WTC11 (cell line): ENCODE data around the gene ERMP1. TPM values are rescaled to one million over a fixed set of nuclear protein-coding genes. Genes with fewer than 3 reads are reported as not detected.

ENCODE experiments used
- ATAC-seq: fragments of 200-7000 bp; cut with Tn5 transposase; 2 replicates; pipeline ENCODE4 v1.10.0; 2021; ENCODE audit warnings: mild to moderate bottlenecking, moderate library complexity
- CTCF ChIA-PET: fragments of 300-600 bp; sonication (Branson Sonifier 250); formaldehyde crosslinking; loops from one replicate; lab custom pipeline; 2021; ENCODE audit warnings: antibody characterized with exemption; lab: Charles Lee
- POLR2A ChIA-PET: fragments of 350-600 bp; sonication (Branson Sonifier 250); formaldehyde crosslinking; loops from one replicate; lab custom pipeline; 2021; ENCODE audit warnings: antibody characterized with exemption; lab: Charles Lee
- DNase-seq: peaks from one replicate; pipeline ENCODE4 v3.0.0; 2021; ENCODE audit warnings: low spot score
- H3K27ac Mint-ChIP-seq: 2 replicates; pipeline ENCODE4 v1.8.0; 2021; ENCODE audit warnings: mixed read lengths
- H3K27me3 Mint-ChIP-seq: 2 replicates; pipeline ENCODE4 v1.8.0; 2021; ENCODE audit warnings: low read depth, mild to moderate bottlenecking, moderate library complexity, mixed read lengths
- H3K36me3 Mint-ChIP-seq: 2 replicates; pipeline ENCODE4 v1.8.0; 2021; ENCODE audit warnings: mixed read lengths
- H3K4me1 Mint-ChIP-seq: 2 replicates; pipeline ENCODE4 v1.8.0; 2022; ENCODE audit warnings: mixed read lengths
- H3K4me3 Mint-ChIP-seq: 2 replicates; pipeline ENCODE4 v1.8.0; 2021; ENCODE audit warnings: mild to moderate bottlenecking, moderate library complexity, mixed read lengths
- H3K9me3 Mint-ChIP-seq: 2 replicates; pipeline ENCODE4 v1.8.0; 2021; ENCODE audit warnings: mixed read lengths
- CREB1 ChIP-seq: sonication (generic); formaldehyde crosslinking; IDR thresholded peaks from 2 replicates; pipeline ENCODE4 v1.8.0; 2023; ENCODE audit warnings: mild to moderate bottlenecking, missing genetic modification reagents
- FOXK1 ChIP-seq: sonication (generic); formaldehyde crosslinking; IDR thresholded peaks from 2 replicates; pipeline ENCODE4 v1.8.0; 2022; ENCODE audit warnings: mild to moderate bottlenecking, moderate library complexity, missing genetic modification reagents
- KAT7 ChIP-seq: sonication (generic); formaldehyde crosslinking; IDR thresholded peaks from 2 replicates; pipeline ENCODE4 v1.8.1; 2023; ENCODE audit warnings: missing genetic modification reagents, mild to moderate bottlenecking, borderline replicate concordance
- SMAD4 ChIP-seq: sonication (generic); formaldehyde crosslinking; IDR thresholded peaks from 2 replicates; pipeline ENCODE4 v1.8.0; 2022; ENCODE audit warnings: mild to moderate bottlenecking, missing genetic modification reagents
- SOX15 ChIP-seq: fragments of 250-450 bp; sonication (Bioruptor Pico); IDR thresholded peaks from 2 replicates; pipeline ENCODE4 v1.9.0; 2021; ENCODE audit warnings: mild to moderate bottlenecking
- ZBTB21 ChIP-seq: sonication (generic); formaldehyde crosslinking; IDR thresholded peaks from 2 replicates; pipeline ENCODE4 v1.8.1; 2023; ENCODE audit warnings: mild to moderate bottlenecking, missing genetic modification reagents, borderline replicate concordance
- ZNF138 ChIP-seq: sonication (generic); formaldehyde crosslinking; conservative IDR thresholded peaks from 2 replicates; pipeline ENCODE4 v1.8.1; 2022; ENCODE audit warnings: mild to moderate bottlenecking, moderate library complexity, missing genetic modification reagents
- ZNF219 ChIP-seq: sonication (generic); formaldehyde crosslinking; IDR thresholded peaks from 2 replicates; pipeline ENCODE4 v1.8.0; 2023; ENCODE audit warnings: missing genetic modification reagents, mild to moderate bottlenecking, borderline replicate concordance
- total RNA-seq: library from RNA; stranded (reverse); gene quantifications from 3 replicates; pipeline ENCODE4 v1.2.3, GENCODE V29; 2021
- TF ChIP-seq, protein P1 (sequence below): sonication (generic); formaldehyde crosslinking; IDR thresholded peaks from 2 replicates; pipeline ENCODE4 v1.8.1; 2023; ENCODE audit warnings: mild to moderate bottlenecking, missing genetic modification reagents, borderline replicate concordance
- TF ChIP-seq, protein P2 (sequence below): sonication (generic); formaldehyde crosslinking; IDR thresholded peaks from 2 replicates; pipeline ENCODE4 v1.8.0; 2023; ENCODE audit warnings: missing genetic modification reagents
- TF ChIP-seq, protein P3 (sequence below): sonication (generic); formaldehyde crosslinking; IDR thresholded peaks from 2 replicates; pipeline ENCODE4 v1.8.0; 2023; ENCODE audit warnings: missing genetic modification reagents, mild to moderate bottlenecking, borderline replicate concordance
- TF ChIP-seq, protein P4 (sequence below): fragments of 250-450 bp; sonication (Bioruptor Pico); IDR thresholded peaks from 2 replicates; pipeline ENCODE4 v2.1.2; 2022; ENCODE audit warnings: mild to moderate bottlenecking, moderate library complexity
- TF ChIP-seq, protein P5 (sequence below): sonication (generic); formaldehyde crosslinking; IDR thresholded peaks from 2 replicates; pipeline ENCODE4 v1.8.0; 2022; ENCODE audit warnings: missing genetic modification reagents
- TF ChIP-seq, protein P6 (sequence below): sonication (generic); formaldehyde crosslinking; IDR thresholded peaks from 2 replicates; pipeline ENCODE4 v1.8.1; 2023; ENCODE audit warnings: mild to moderate bottlenecking, missing genetic modification reagents

ERMP1 gene
- total RNA-seq, 1 experiment from 2014 or later: 25.4 TPM

DNA sequence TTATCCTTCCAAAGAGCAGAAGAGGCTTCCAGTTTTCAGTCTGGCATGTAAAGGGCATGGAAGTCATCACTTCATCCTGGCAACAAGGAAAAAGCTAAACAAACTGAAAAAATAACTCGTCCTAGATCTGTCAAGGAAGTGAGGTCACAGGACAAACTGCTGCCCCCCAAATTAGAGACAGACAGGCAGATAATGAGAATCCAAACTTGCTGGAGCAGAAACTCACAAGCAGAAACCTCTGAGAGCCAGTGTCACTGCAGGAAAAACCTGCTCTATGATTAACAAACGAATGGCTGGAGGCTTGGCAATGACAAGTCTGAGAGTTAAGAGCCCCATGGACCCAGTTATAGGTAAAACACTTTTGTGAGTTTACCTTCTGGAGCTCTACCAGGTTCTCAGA, 38.9 kb upstream of the ERMP1 start (continued):
- TF ChIP-seq, protein P1, sequence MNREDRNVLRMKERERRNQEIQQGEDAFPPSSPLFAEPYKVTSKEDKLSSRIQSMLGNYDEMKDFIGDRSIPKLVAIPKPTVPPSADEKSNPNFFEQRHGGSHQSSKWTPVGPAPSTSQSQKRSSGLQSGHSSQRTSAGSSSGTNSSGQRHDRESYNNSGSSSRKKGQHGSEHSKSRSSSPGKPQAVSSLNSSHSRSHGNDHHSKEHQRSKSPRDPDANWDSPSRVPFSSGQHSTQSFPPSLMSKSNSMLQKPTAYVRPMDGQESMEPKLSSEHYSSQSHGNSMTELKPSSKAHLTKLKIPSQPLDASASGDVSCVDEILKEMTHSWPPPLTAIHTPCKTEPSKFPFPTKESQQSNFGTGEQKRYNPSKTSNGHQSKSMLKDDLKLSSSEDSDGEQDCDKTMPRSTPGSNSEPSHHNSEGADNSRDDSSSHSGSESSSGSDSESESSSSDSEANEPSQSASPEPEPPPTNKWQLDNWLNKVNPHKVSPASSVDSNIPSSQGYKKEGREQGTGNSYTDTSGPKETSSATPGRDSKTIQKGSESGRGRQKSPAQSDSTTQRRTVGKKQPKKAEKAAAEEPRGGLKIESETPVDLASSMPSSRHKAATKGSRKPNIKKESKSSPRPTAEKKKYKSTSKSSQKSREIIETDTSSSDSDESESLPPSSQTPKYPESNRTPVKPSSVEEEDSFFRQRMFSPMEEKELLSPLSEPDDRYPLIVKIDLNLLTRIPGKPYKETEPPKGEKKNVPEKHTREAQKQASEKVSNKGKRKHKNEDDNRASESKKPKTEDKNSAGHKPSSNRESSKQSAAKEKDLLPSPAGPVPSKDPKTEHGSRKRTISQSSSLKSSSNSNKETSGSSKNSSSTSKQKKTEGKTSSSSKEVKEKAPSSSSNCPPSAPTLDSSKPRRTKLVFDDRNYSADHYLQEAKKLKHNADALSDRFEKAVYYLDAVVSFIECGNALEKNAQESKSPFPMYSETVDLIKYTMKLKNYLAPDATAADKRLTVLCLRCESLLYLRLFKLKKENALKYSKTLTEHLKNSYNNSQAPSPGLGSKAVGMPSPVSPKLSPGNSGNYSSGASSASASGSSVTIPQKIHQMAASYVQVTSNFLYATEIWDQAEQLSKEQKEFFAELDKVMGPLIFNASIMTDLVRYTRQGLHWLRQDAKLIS (CRISPR knock-in tag): no peak
- TF ChIP-seq, protein P2, sequence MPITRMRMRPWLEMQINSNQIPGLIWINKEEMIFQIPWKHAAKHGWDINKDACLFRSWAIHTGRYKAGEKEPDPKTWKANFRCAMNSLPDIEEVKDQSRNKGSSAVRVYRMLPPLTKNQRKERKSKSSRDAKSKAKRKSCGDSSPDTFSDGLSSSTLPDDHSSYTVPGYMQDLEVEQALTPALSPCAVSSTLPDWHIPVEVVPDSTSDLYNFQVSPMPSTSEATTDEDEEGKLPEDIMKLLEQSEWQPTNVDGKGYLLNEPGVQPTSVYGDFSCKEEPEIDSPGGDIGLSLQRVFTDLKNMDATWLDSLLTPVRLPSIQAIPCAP (CRISPR knock-in tag): no peak
- TF ChIP-seq, protein P3, sequence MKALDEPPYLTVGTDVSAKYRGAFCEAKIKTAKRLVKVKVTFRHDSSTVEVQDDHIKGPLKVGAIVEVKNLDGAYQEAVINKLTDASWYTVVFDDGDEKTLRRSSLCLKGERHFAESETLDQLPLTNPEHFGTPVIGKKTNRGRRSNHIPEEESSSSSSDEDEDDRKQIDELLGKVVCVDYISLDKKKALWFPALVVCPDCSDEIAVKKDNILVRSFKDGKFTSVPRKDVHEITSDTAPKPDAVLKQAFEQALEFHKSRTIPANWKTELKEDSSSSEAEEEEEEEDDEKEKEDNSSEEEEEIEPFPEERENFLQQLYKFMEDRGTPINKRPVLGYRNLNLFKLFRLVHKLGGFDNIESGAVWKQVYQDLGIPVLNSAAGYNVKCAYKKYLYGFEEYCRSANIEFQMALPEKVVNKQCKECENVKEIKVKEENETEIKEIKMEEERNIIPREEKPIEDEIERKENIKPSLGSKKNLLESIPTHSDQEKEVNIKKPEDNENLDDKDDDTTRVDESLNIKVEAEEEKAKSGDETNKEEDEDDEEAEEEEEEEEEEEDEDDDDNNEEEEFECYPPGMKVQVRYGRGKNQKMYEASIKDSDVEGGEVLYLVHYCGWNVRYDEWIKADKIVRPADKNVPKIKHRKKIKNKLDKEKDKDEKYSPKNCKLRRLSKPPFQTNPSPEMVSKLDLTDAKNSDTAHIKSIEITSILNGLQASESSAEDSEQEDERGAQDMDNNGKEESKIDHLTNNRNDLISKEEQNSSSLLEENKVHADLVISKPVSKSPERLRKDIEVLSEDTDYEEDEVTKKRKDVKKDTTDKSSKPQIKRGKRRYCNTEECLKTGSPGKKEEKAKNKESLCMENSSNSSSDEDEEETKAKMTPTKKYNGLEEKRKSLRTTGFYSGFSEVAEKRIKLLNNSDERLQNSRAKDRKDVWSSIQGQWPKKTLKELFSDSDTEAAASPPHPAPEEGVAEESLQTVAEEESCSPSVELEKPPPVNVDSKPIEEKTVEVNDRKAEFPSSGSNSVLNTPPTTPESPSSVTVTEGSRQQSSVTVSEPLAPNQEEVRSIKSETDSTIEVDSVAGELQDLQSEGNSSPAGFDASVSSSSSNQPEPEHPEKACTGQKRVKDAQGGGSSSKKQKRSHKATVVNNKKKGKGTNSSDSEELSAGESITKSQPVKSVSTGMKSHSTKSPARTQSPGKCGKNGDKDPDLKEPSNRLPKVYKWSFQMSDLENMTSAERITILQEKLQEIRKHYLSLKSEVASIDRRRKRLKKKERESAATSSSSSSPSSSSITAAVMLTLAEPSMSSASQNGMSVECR (CRISPR knock-in tag): no peak
- TF ChIP-seq KAT7 (CRISPR knock-in tag): no peak
- no peak for TF ChIP-seq SMAD4 (CRISPR knock-in tag)
- TF ChIP-seq, protein P4, sequence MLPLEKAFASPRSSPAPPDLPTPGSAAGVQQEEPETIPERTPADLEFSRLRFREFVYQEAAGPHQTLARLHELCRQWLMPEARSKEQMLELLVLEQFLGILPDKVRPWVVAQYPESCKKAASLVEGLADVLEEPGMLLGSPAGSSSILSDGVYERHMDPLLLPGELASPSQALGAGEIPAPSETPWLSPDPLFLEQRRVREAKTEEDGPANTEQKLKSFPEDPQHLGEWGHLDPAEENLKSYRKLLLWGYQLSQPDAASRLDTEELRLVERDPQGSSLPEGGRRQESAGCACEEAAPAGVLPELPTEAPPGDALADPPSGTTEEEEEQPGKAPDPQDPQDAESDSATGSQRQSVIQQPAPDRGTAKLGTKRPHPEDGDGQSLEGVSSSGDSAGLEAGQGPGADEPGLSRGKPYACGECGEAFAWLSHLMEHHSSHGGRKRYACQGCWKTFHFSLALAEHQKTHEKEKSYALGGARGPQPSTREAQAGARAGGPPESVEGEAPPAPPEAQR (CRISPR knock-in tag): no peak
- TF ChIP-seq ZNF138 (CRISPR knock-in tag): no peak
- no peak for TF ChIP-seq SOX15 (CRISPR knock-in tag)
- TF ChIP-seq, protein P5, sequence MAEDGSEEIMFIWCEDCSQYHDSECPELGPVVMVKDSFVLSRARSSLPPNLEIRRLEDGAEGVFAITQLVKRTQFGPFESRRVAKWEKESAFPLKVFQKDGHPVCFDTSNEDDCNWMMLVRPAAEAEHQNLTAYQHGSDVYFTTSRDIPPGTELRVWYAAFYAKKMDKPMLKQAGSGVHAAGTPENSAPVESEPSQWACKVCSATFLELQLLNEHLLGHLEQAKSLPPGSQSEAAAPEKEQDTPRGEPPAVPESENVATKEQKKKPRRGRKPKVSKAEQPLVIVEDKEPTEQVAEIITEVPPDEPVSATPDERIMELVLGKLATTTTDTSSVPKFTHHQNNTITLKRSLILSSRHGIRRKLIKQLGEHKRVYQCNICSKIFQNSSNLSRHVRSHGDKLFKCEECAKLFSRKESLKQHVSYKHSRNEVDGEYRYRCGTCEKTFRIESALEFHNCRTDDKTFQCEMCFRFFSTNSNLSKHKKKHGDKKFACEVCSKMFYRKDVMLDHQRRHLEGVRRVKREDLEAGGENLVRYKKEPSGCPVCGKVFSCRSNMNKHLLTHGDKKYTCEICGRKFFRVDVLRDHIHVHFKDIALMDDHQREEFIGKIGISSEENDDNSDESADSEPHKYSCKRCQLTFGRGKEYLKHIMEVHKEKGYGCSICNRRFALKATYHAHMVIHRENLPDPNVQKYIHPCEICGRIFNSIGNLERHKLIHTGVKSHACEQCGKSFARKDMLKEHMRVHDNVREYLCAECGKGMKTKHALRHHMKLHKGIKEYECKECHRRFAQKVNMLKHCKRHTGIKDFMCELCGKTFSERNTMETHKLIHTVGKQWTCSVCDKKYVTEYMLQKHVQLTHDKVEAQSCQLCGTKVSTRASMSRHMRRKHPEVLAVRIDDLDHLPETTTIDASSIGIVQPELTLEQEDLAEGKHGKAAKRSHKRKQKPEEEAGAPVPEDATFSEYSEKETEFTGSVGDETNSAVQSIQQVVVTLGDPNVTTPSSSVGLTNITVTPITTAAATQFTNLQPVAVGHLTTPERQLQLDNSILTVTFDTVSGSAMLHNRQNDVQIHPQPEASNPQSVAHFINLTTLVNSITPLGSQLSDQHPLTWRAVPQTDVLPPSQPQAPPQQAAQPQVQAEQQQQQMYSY: no peak

DNA sequence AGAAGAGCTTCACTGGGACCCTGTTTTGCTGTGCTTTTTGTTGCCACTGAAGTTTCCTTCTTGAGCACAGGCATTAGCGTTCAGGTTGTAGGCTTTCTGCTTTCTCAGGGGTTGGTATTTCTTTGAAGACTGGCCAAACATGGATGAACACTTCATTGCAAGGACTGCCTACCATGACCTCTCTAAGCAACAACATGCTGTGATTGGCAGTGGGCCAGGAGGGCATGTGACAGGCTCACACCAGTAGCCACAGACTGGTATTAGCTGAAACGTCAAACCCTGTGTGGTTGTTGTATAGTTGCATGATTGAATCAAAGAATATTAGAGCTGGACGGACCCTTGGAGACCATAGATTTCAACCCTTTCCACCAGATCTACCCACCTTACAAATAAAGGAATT, 37.8 kb upstream of the ERMP1 start:
- Mint-ChIP-seq H3K4me1 (peaks cover 11% of the 10 kb centered on the region), H3K27ac (no peak overlapping the region), H3K9me3 (no peaks in the 10 kb centered on the region), H3K4me3 (no peak overlapping the region), H3K27me3 (peaks cover 4% of the 10 kb centered on the region; the same call in 1 of the 2 replicates)
- ATAC-seq: no peak
- DNase-seq: no peak
- CTCF ChIA-PET: interaction anchor here (0.7 to 2.3 kb wide), 4 partner anchors 16 to 184 kb away, joined by 3 to 7 read pairs (median 4); partner anchors contain the start of gene ERMP1
- no peak for TF ChIP-seq ZNF138 (CRISPR knock-in tag)
- no peak for TF ChIP-seq CREB1
- TF ChIP-seq ZNF219 (CRISPR knock-in tag): no peak
- no peak for TF ChIP-seq FOXK1 (CRISPR knock-in tag)
- TF ChIP-seq, protein P6, sequence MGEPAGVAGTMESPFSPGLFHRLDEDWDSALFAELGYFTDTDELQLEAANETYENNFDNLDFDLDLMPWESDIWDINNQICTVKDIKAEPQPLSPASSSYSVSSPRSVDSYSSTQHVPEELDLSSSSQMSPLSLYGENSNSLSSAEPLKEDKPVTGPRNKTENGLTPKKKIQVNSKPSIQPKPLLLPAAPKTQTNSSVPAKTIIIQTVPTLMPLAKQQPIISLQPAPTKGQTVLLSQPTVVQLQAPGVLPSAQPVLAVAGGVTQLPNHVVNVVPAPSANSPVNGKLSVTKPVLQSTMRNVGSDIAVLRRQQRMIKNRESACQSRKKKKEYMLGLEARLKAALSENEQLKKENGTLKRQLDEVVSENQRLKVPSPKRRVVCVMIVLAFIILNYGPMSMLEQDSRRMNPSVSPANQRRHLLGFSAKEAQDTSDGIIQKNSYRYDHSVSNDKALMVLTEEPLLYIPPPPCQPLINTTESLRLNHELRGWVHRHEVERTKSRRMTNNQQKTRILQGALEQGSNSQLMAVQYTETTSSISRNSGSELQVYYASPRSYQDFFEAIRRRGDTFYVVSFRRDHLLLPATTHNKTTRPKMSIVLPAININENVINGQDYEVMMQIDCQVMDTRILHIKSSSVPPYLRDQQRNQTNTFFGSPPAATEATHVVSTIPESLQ (CRISPR knock-in tag): no peak
- TF ChIP-seq ZBTB21: no peak
- TF ChIP-seq, all 79 proteins: peak for 0
- POLR2A ChIA-PET: no interaction called here
- H3K36me3 Mint-ChIP-seq: no peaks in the 10 kb centered on the region
